ENCODE data around the gene BRINP2.

Gene BRINP2

GRCh38 chr1:177289532-177289931 lies 118.8 kb downstream of the BRINP2 start:
- DNase-seq = no peak
- H3K9me3 Mint-ChIP-seq = peaks cover 7% of the 10 kb centered on the region
- H3K27me3 Mint-ChIP-seq = no peaks in the 10 kb centered on the region
- H3K27ac Mint-ChIP-seq = no peak overlapping the region
- no peak overlapping the region for H3K4me3 Mint-ChIP-seq
- no peaks in the 10 kb centered on the region for H3K36me3 Mint-ChIP-seq (ENCODE audit: low read depth)
- H3K4me1 Mint-ChIP-seq (ENCODE audit: low read depth) = no peaks in the 10 kb centered on the region

- no peaks in the 10 kb centered on the region for H3K36me3 Mint-ChIP-seq (ENCODE audit: low read depth)
- no peak overlapping the region for H3K27ac Mint-ChIP-seq
- H3K27me3 Mint-ChIP-seq = no peaks in the 10 kb centered on the region
- DNase-seq = no peak
- no peak overlapping the region for H3K4me3 Mint-ChIP-seq
- no peaks in the 10 kb centered on the region for H3K4me1 Mint-ChIP-seq (ENCODE audit: low read depth)
- H3K9me3 Mint-ChIP-seq = peaks cover 3% of the 10 kb centered on the region
Measured at GRCh38 chr1:177300431-177300830, 129.7 kb downstream of the BRINP2 start.

GRCh38 chr1:177301425-177302124 lies 130.8 kb downstream of the BRINP2 start:
- Mint-ChIP-seq H3K36me3 (ENCODE audit: low read depth) (no peaks in the 10 kb centered on the region), H3K9me3 (no peaks in the 10 kb centered on the region), H3K27me3 (no peaks in the 10 kb centered on the region), H3K27ac (no peak overlapping the region), H3K4me1 (ENCODE audit: low read depth) (no peaks in the 10 kb centered on the region), H3K4me3 (no peak overlapping the region)
- no peak for DNase-seq

GRCh38 chr1:177302357-177303044 lies 131.7 kb downstream of the BRINP2 start:
- no peaks in the 10 kb centered on the region for H3K27me3 Mint-ChIP-seq
- H3K36me3 Mint-ChIP-seq (ENCODE audit: low read depth) = no peaks in the 10 kb centered on the region
- H3K4me3 Mint-ChIP-seq = no peak overlapping the region
- DNase-seq = no peak
- H3K9me3 Mint-ChIP-seq = no peaks in the 10 kb centered on the region
- H3K27ac Mint-ChIP-seq = no peak overlapping the region
- H3K4me1 Mint-ChIP-seq (ENCODE audit: low read depth) = no peaks in the 10 kb centered on the region

- Mint-ChIP-seq H3K9me3 (no peaks in the 10 kb centered on the region), H3K4me3 (no peak overlapping the region), H3K4me1 (ENCODE audit: low read depth) (no peaks in the 10 kb centered on the region), H3K27me3 (no peaks in the 10 kb centered on the region), H3K36me3 (ENCODE audit: low read depth) (no peaks in the 10 kb centered on the region), H3K27ac (no peak overlapping the region)
- no peak for DNase-seq
Measured at GRCh38 chr1:177305040-177306018, 134.6 kb downstream of the BRINP2 start.

- Mint-ChIP-seq H3K4me1 (ENCODE audit: low read depth) (no peaks in the 10 kb centered on the region), H3K9me3 (no peaks in the 10 kb centered on the region), H3K4me3 (no peak overlapping the region), H3K27ac (no peak overlapping the region), H3K27me3 (no peaks in the 10 kb centered on the region), H3K36me3 (ENCODE audit: low read depth) (no peaks in the 10 kb centered on the region)
- no peak for DNase-seq
Measured at GRCh38 chr1:177306019-177306415, 135.3 kb downstream of the BRINP2 start.

- H3K4me1 Mint-ChIP-seq (ENCODE audit: low read depth) = no peaks in the 10 kb centered on the region
- H3K36me3 Mint-ChIP-seq (ENCODE audit: low read depth) = no peaks in the 10 kb centered on the region
- no peaks in the 10 kb centered on the region for H3K27me3 Mint-ChIP-seq
- H3K27ac Mint-ChIP-seq = no peak overlapping the region
- no peak overlapping the region for H3K4me3 Mint-ChIP-seq
- DNase-seq = no peak
- H3K9me3 Mint-ChIP-seq = no peaks in the 10 kb centered on the region
Measured at GRCh38 chr1:177306981-177307380, 136.2 kb downstream of the BRINP2 start.

GRCh38 chr1:177307771-177308170 lies 137.0 kb downstream of the BRINP2 start:
- Mint-ChIP-seq H3K4me1 (ENCODE audit: low read depth) (no peaks in the 10 kb centered on the region), H3K36me3 (ENCODE audit: low read depth) (no peaks in the 10 kb centered on the region), H3K27me3 (no peaks in the 10 kb centered on the region), H3K27ac (no peak overlapping the region), H3K4me3 (no peak overlapping the region), H3K9me3 (no peaks in the 10 kb centered on the region)
- no peak for DNase-seq

GRCh38 chr1:177309880-177310279 lies 139.1 kb downstream of the BRINP2 start:
- Mint-ChIP-seq H3K27ac (no peak overlapping the region), H3K4me1 (ENCODE audit: low read depth) (no peaks in the 10 kb centered on the region), H3K36me3 (ENCODE audit: low read depth) (no peaks in the 10 kb centered on the region), H3K27me3 (no peaks in the 10 kb centered on the region), H3K9me3 (no peaks in the 10 kb centered on the region), H3K4me3 (no peak overlapping the region)
- DNase-seq = no peak

- no peaks in the 10 kb centered on the region for H3K9me3 Mint-ChIP-seq
- H3K36me3 Mint-ChIP-seq (ENCODE audit: low read depth) = no peaks in the 10 kb centered on the region
- DNase-seq = no peak
- no peak overlapping the region for H3K27ac Mint-ChIP-seq
- H3K4me1 Mint-ChIP-seq (ENCODE audit: low read depth) = no peaks in the 10 kb centered on the region
- no peak overlapping the region for H3K4me3 Mint-ChIP-seq
- no peaks in the 10 kb centered on the region for H3K27me3 Mint-ChIP-seq
Measured at GRCh38 chr1:177310326-177310725, 139.6 kb downstream of the BRINP2 start.

- Mint-ChIP-seq H3K36me3 (ENCODE audit: low read depth) (no peaks in the 10 kb centered on the region), H3K27me3 (no peaks in the 10 kb centered on the region), H3K27ac (no peak overlapping the region)
Measured at GRCh38 chr1:177311111-177311510, 140.4 kb downstream of the BRINP2 start.

GRCh38 chr1:177311586-177311985 lies 140.8 kb downstream of the BRINP2 start:
- H3K4me1 Mint-ChIP-seq (ENCODE audit: low read depth) = no peaks in the 10 kb centered on the region
- no peak overlapping the region for H3K27ac Mint-ChIP-seq
- H3K9me3 Mint-ChIP-seq = no peaks in the 10 kb centered on the region
- no peak overlapping the region for H3K4me3 Mint-ChIP-seq
- no peak for DNase-seq
- no peaks in the 10 kb centered on the region for H3K27me3 Mint-ChIP-seq
- H3K36me3 Mint-ChIP-seq (ENCODE audit: low read depth) = no peaks in the 10 kb centered on the region

More at GRCh38 chr1:177311111-177311510, 140.4 kb downstream of the BRINP2 start:
- Mint-ChIP-seq H3K9me3 (no peaks in the 10 kb centered on the region), H3K4me3 (no peak overlapping the region), H3K4me1 (ENCODE audit: low read depth) (no peaks in the 10 kb centered on the region)
- no peak for DNase-seq

- Mint-ChIP-seq H3K36me3 (ENCODE audit: low read depth) (no peaks in the 10 kb centered on the region), H3K4me1 (ENCODE audit: low read depth) (no peaks in the 10 kb centered on the region), H3K4me3 (no peak overlapping the region), H3K9me3 (no peaks in the 10 kb centered on the region), H3K27me3 (no peaks in the 10 kb centered on the region), H3K27ac (no peak overlapping the region)
- DNase-seq = no peak
Measured at GRCh38 chr1:177315261-177315660, 144.5 kb downstream of the BRINP2 start.

GRCh38 chr1:177315761-177316160 lies 145.0 kb downstream of the BRINP2 start:
- no peak overlapping the region for H3K27ac Mint-ChIP-seq
- no peaks in the 10 kb centered on the region for H3K36me3 Mint-ChIP-seq (ENCODE audit: low read depth)

More at GRCh38 chr1:177315761-177316160, 145.0 kb downstream of the BRINP2 start:
- Mint-ChIP-seq H3K27me3 (no peaks in the 10 kb centered on the region), H3K9me3 (no peaks in the 10 kb centered on the region), H3K4me3 (no peak overlapping the region), H3K4me1 (ENCODE audit: low read depth) (no peaks in the 10 kb centered on the region)
- no peak for DNase-seq

All from activated T-cell treated with anti-CD3 and anti-CD28 coated beads, Interleukin-2, amount 50 U/mL, for 24 hours (primary cell).